ENCODE measurements around the gene F2R. TPM values are rescaled to one million over a fixed set of nuclear protein-coding genes. Genes with fewer than 3 reads are reported as not detected.

The F2R gene
- 50.2 TPM for total RNA-seq

DNA sequence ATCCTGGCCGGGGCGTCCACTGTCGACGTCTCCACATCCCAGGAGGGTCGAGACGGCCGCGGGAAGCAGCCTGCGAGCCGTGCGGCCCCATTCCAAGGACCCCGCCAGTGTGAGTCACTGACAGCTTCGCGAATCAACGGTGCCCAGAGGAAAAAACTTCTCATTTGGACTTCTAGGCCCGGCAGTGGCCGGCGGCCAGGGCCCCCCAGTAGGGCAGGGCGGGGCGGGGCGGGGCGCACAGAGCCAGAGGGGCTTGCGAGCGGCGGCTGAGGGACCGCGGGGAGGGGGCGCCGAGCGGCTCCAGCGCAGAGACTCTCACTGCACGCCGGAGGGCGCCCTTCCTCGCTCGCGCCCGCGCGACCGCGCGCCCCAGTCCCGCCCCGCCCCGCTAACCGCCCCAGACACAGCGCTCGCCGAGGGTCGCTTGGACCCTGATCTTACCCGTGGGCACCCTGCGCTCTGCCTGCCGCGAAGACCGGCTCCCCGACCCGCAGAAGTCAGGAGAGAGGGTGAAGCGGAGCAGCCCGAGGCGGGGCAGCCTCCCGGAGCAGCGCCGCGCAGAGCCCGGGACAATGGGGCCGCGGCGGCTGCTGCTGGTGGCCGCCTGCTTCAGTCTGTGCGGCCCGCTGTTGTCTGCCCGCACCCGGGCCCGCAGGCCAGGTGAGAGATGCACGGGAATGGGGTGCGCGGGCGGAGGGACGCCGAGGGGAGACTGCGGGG is at the start of gene F2R:
TSS of gene F2R (plus strand) at position 391 of the 720 bp plus-strand sequence. CDS start at position 573, 182 bp downstream.

Small RNA genes lying within 50 kb of the gene (small RNA-seq; reads per million reads assigned to genes)
- not detected for gene RF02154 (ENCODE audit: low replicate concordance)
- not detected for gene RF02155 (ENCODE audit: low replicate concordance)

Other genes starting within 250 kb of the F2R start
- gene F2RL2, start 92.7 kb upstream of the F2R start, total RNA-seq = 1.1 TPM
- 25.9 TPM for gene F2RL1, start 102.9 kb downstream of the F2R start, total RNA-seq
- gene S100Z, start 133.9 kb downstream of the F2R start, total RNA-seq = 0.41 TPM
- gene CRHBP, start 236.9 kb downstream of the F2R start, total RNA-seq = 33.6 TPM